HFFc6 (cell line): ENCODE data around the gene CTNNA2. TPM values are rescaled to one million over a fixed set of nuclear protein-coding genes. Genes with fewer than 3 reads are reported as not detected.

Experiments
- DNase-seq: peaks from one replicate; pipeline ENCODE4 v3.0.0-alpha.2; 2018
- H3K27ac Mint-ChIP-seq: 2 replicates; pipeline ENCODE4 v1.8.0; 2020; ENCODE audit warnings: mild to moderate bottlenecking, mixed read lengths
- H3K27me3 Mint-ChIP-seq: 2 replicates; pipeline ENCODE4 v1.8.0; 2021; ENCODE audit warnings: mild to moderate bottlenecking, moderate library complexity, mixed read lengths; ENCODE audit not compliant: insufficient read depth
- H3K36me3 Mint-ChIP-seq: 2 replicates; pipeline ENCODE4 v1.8.0; 2021; ENCODE audit warnings: low read depth, mixed read lengths
- H3K4me1 Mint-ChIP-seq: 2 replicates; pipeline ENCODE4 v1.8.0; 2020; ENCODE audit warnings: low read depth, mixed read lengths
- H3K4me3 Mint-ChIP-seq: 2 replicates; pipeline ENCODE4 v1.8.0; 2020; ENCODE audit warnings: mild to moderate bottlenecking, moderate library complexity, mixed read lengths
- H3K9me3 Mint-ChIP-seq: 2 replicates; pipeline ENCODE4 v1.8.0; 2020; ENCODE audit warnings: mild to moderate bottlenecking, mixed read lengths
- CTCF ChIP-seq: fragments of 200-600 bp; sonication (generic); IDR thresholded peaks from 2 replicates; pipeline ENCODE4 v1.5.0; 2021; ENCODE audit warnings: antibody characterized with exemption, mild to moderate bottlenecking
- total RNA-seq, 6 experiments: library from RNA; stranded (reverse); fragmentation: NEBNext Ultra II Directional; extraction: Animal tissue kit (Norgen Biotek cat#: 25700); gene quantifications; 2 replicates in 1 of 6; 3 replicates in 5 of 6; pipeline ENCODE4 v1.2.3, GENCODE V29; 2021

Gene CTNNA2
- total RNA-seq, 6 experiments from 2014 or later: not detected

GRCh38 chr2:80467262-80467811, 954.5 kb downstream of the CTNNA2 start:
- Mint-ChIP-seq H3K4me3 (no peak overlapping the region), H3K27me3 (peaks cover 2% of the 10 kb centered on the region; the same call in 1 of the 2 replicates), H3K4me1 (no peaks in the 10 kb centered on the region), H3K9me3 (no peaks in the 10 kb centered on the region; the same call in 1 of the 2 replicates), H3K27ac (no peak overlapping the region), H3K36me3 (no peaks in the 10 kb centered on the region)
- no peak for TF ChIP-seq CTCF
- DNase-seq: no peak

GRCh38 chr2:80469428-80469827, 956.6 kb downstream of the CTNNA2 start:
- TF ChIP-seq CTCF: no peak
- Mint-ChIP-seq H3K27me3 (peaks cover 2% of the 10 kb centered on the region; the same call in 1 of the 2 replicates), H3K27ac (no peak overlapping the region), H3K9me3 (no peaks in the 10 kb centered on the region; the same call in 1 of the 2 replicates), H3K36me3 (no peaks in the 10 kb centered on the region), H3K4me3 (no peak overlapping the region), H3K4me1 (no peaks in the 10 kb centered on the region)
- DNase-seq: no peak

- DNase-seq: no peak
- Mint-ChIP-seq H3K27me3 (peaks cover 4% of the 10 kb centered on the region), H3K36me3 (no peaks in the 10 kb centered on the region), H3K4me3 (no peak overlapping the region), H3K9me3 (no peaks in the 10 kb centered on the region; the same call in 1 of the 2 replicates), H3K27ac (no peak overlapping the region), H3K4me1 (no peaks in the 10 kb centered on the region)
- TF ChIP-seq CTCF: no peak
Measured at GRCh38 chr2:80473069-80473468, 960.2 kb downstream of the CTNNA2 start.

- H3K4me3 Mint-ChIP-seq: no peak overlapping the region
- DNase-seq: no peak
- TF ChIP-seq CTCF: no peak
- no peaks in the 10 kb centered on the region for H3K9me3 Mint-ChIP-seq
- H3K27ac Mint-ChIP-seq: no peak overlapping the region
- peaks cover 3% of the 10 kb centered on the region for H3K27me3 Mint-ChIP-seq
- no peaks in the 10 kb centered on the region for H3K36me3 Mint-ChIP-seq
- H3K4me1 Mint-ChIP-seq: no peaks in the 10 kb centered on the region
Measured at GRCh38 chr2:80473796-80474195, 960.9 kb downstream of the CTNNA2 start.

- Mint-ChIP-seq H3K9me3 (no peaks in the 10 kb centered on the region), H3K27ac (no peak overlapping the region), H3K27me3 (peaks cover 1% of the 10 kb centered on the region; the same call in 1 of the 2 replicates), H3K4me3 (no peak overlapping the region), H3K36me3 (no peaks in the 10 kb centered on the region), H3K4me1 (no peaks in the 10 kb centered on the region)
- no peak for TF ChIP-seq CTCF
- DNase-seq: no peak
Measured at GRCh38 chr2:80475970-80476369, 963.1 kb downstream of the CTNNA2 start.
